NCI-H345 treated with DMSO at 0.1 percent for 48 hours (cell line): Measurements from ENCODE around the gene ADRA2A.

Experiments
- DNase-seq: peaks from one replicate; lab custom pipeline; 2025; ENCODE audit not compliant: unreplicated experiment; lab: John Stamatoyannopoulos, UW

The ADRA2A gene

DNA sequence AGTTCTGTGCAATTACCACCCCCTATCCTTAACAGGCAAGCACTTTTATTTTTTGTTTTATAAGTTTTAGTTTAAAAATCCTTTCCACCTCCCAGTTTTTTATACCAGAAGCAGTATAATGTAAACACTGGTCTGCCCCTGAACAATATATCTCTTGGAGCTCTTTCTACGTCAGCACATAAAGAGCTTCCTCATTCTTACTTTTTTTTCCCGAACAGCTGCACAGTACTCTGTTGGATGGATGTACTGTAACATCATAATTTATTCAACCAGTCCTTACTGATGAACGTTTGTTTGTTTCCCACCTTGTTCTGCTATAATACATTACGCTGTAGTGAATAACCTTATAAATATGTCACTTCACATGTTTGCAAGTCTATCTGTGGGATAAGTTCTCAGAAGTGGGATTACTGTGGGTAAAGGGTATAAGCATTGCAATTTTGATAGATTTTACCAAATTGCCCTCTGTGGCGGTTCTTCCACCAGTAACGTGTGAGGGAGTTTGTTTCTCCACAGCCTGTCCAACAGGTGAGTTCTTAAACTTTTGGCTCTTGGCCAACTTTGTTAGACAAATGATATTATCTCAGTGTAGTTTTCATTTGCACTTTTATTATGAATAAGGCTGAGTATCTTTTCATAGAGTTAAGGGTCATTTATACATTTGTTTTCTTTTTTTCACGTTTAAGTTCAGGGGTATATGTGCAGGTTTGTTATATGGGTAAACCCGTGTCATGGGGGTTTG lies 32.8 kb downstream of the ADRA2A start:
- DNase-seq = peak; percentile 35

DNA sequence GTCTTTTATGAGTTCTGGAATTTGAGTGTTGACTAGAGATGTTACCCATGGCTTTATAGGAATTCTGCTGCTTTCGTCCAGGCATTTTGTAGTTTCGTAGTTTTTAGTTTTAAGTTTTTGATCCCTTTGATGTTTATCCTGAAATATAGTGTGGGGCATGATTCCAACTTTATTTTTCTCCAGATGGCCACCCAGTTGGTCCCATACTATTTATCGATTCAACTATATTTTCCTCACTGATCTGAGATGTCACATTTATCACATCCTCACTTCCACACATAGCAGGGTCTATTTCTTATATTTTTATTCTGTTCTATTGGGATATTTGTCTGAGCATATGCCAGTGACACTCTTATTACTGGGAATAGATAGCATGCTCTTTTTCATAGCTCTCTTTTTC lies 33.9 kb downstream of the ADRA2A start:
- DNase-seq = no peak

GRCh38 chr10:111112333-111112732 lies 35.5 kb downstream of the ADRA2A start:
- DNase-seq = no peak

DNA sequence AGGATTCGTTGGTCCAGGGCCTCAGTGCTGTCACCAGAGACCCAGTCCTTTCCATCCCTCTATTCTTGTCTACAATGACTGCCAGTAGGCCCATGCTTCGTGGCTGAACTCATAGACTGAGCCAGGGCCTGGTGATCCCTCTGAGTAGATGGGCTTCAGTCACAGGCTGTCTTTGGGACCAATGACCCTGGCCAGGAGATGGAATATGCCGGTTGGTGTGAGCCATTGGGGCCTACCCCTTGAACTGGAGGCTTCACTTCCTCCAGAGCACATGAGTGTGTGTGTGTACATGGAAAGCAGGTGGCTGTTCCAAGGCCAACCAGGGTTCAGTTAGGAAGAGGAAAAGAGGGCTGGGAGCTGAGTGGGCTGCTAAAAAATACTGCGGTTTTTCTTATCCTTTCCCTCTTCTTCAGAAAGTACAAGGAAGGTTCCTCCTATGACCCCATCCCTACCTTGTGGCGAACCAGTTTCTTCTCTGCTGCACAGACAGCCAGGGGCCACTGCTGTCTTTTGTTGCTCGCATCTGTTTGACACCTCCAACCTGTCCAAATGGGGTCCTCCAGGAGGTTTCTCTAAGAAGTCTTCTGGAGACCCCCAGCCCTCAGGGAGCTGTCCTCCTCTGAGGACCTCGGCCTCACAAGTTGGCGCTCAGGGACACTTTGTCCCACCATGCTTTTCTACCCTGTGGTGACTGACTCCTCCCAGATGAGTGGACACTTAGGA lies 36.6 kb downstream of the ADRA2A start:
- no peak for DNase-seq

DNA sequence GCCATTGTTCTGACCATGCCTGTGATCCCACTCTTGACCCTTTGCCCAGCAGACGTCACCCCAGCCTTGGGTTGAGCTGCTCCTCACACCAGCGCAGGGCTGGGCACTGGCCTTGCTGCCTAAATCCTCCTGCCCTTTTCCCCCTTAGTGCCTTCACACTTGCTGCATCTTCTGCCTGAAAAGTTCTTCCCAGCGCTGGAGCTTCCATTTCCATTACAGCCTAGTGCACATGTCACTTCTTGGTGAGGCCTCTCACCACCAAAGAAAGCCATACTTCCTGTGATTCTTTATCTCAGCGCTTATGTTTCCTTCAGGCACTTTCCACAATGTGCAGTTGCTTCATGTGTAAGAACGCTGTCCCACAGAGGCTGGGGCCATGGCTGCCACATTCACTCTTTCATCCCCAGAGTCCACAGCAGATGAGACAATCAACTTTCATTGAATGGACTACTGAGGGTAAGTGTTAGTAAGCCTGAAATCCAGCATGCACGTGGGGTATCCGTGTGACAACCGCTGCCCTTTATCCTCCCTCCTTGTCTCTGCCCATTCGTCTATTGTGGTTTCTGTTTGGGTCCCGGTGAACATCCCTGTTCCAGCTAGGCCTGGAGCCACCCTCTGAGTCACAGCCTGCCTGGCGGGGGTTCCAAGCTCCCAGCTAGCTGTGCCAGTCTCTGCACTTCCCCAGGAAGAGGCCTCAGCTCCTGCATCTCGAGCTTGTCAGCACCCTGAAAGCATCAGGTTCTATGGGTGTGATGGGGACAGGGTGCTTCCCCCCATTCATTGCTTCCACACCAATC lies 37.3 kb downstream of the ADRA2A start:
- no peak for DNase-seq

- DNase-seq = no peak
Measured at GRCh38 chr10:111114758-111115500, 38.1 kb downstream of the ADRA2A start.

DNA sequence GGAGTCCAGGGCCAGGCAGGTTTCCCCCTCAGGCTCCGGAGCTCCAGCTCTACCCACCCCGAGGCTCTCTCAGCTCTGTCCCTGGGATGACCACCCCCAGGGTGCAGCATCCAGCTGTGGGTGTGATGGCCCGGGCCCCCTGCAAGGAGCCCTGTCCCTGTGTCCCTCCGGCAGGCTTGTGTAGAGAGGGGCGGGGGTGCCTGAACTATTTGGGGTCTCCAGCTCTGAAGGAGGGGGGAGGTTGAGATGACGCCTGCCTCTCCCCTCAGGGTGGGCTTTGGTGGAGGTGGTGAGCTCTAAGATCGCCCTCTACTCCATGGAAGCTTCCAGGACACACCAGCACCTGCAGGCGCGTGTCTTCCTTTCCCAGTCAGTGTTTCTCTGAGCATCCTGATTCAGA lies 39.4 kb downstream of the ADRA2A start:
- no peak for DNase-seq

- DNase-seq = no peak
Measured at GRCh38 chr10:111116762-111117445, 40.1 kb downstream of the ADRA2A start.

DNA sequence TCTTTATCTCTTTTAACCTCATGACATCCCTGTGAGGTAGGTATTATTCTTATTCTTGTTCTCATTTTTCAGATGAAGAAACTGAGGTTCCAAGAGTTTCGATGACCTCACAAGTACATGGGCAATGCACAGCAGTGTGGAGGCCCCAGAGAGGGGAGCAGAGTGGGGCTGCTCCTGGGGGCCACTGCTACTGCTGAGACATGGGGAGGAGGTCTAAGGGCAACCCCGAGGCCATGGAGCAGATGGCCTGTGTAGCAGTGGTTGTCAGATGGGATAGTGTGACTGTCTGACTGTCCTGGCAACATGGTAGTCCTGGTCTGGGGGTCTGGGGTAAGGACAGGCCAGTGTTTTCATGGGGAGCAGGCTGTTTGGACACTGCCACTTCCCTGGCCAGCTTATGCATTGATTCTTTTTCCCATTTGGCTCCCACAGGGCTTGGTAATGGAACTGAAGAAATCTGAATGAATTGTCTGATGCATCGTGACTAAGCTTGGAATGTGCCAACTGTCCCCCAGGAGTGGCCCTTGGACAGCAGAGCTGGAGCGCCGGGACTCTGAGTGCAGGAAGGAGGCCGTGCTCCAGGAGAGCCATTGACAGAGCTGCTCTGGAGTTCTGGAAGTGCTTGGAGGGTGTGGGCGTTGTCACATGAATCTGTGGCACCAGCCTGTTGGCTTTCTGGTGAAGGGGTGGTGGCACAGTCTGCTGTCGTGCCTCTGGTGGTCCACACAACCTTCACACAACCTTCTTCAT lies 40.9 kb downstream of the ADRA2A start:
- no peak for DNase-seq

DNA sequence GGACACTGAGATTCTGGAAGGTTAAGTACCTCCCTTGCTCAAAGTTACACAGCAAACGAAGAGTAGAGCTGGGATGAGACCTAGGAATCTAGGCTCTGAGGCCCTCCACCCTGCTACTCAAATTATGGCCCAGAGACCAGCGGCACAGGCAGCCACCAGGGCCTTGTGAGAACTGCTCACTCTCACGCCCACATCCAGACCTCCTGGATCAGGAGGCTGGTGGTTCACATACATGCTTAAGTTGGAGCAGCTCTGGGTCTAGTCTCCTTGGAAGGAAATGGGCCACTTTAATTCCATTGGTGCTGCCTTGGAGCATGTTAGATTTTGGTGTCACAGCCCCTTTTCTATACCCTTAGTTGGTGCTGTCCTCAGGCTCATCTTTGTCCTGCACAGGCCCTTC lies 41.9 kb downstream of the ADRA2A start:
- DNase-seq = no peak

GRCh38 chr10:111119637-111120036 lies 42.8 kb downstream of the ADRA2A start:
- DNase-seq = no peak

- DNase-seq = no peak
Measured at GRCh38 chr10:111122127-111122526, 45.3 kb downstream of the ADRA2A start.

- DNase-seq = no peak
Measured at GRCh38 chr10:111123883-111124282, 47.1 kb downstream of the ADRA2A start.

DNA sequence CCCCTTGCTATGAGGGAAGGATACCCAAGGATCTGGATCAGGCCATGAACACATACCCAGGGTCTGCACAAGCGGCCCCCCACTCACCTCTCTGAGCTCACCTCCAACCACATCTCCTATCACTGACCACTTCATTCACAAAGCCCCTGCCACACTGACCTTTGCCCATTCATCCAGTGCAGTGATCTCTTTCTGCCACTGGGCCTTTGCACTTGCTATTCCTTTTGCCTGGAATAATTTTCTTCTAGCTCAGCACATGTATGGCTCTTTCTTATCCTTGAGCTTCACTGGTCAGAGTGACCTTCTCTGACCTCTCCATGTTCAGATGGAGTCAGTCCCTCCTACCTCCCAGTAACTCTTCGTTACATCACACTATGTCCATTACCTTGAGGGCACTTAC lies 48.3 kb downstream of the ADRA2A start:
- DNase-seq = no peak

GRCh38 chr10:111126077-111126476 lies 49.2 kb downstream of the ADRA2A start:
- no peak for DNase-seq

- no peak for DNase-seq
Measured at GRCh38 chr10:111127081-111127848, 50.4 kb downstream of the ADRA2A start.

DNA sequence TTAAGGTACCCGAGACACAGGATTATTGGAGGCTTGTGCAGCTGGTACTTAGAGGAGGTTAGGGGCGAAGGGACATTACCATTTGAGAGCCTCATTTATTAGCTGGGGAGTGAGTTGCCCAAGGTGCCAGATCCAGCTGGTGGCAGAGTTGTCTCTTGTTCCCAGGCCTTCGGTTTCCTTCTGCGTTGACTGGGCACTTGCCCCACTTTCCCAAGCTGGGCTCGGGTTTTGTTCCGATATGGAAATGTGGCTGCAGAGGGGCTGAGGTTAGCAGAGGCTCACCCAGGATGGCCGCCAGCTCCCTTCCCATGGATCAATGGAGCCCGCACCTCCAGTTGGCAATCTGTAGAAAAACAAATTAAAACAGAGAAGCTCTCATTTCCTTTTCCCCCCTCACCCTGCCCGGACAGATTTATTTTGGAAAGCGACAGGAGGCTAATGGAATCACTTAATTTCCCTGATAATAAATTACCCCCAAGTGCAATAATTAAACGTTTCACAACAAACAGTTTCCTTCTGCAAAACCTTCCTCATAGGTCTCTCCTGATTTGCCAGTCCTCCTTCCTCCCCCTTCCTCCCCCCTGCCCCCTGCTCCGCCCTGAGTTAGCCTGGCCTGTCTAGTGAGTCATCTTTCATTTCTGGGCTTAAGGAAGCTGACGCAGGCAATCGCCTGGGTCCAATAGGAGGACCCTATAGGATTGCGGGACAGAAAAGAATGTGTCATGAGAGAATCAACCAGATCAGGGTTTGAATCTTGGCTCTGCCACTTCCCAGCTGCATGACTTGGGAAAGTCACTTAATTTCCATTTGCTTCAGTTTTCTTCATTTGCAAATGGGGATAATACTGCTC lies 51.7 kb downstream of the ADRA2A start:
- no peak for DNase-seq

- no peak for DNase-seq
Measured at GRCh38 chr10:111129363-111129762, 52.5 kb downstream of the ADRA2A start.
